PC-9 (cell line): ENCODE data around the gene HAAO. TPM values are rescaled to one million over a fixed set of nuclear protein-coding genes. Genes with fewer than 3 reads are reported as not detected.
"Not testable (repeated sequence)": the region's sequence is repeated elsewhere in the genome, so short reads cannot be mapped to it uniquely, and the experiment has no call there.

Experiments
- BruUV-seq: library from RNA; stranded (reverse); fragments of 400-500 nt; replicated peaks from 2 replicates; lab custom pipeline; 2021; lab: Mats Ljungman, UMichigan
- CTCF ChIA-PET: fragments of 300-600 bp; sonication (Branson Sonifier 250); formaldehyde crosslinking; loops from one replicate; lab custom pipeline; 2022; ENCODE audit warnings: antibody characterized with exemption; lab: Charles Lee
- POLR2A ChIA-PET: fragments of 300-600 bp; sonication (Branson Sonifier 250); formaldehyde crosslinking; loops from one replicate; lab custom pipeline; 2022; ENCODE audit warnings: antibody characterized with exemption; ENCODE audit not compliant: unreplicated experiment; lab: Charles Lee
- DNase-seq, 2 experiments: peaks; one replicate each; pipeline versions ENCODE4 v3.0.0 to v3.0.0-alpha.2; 2015 to 2022; ENCODE audit warnings: mixed read lengths in 1 of 2
- H2AFZ ChIP-seq: fragments of 200-600 bp; sonication (generic); 2 replicates; pipeline ENCODE4 v1.8.1; 2017; ENCODE audit warnings: antibody characterized with exemption
- H3F3A ChIP-seq: fragments of 200-600 bp; sonication (generic); 2 replicates; pipeline ENCODE4 v1.8.1; 2017; ENCODE audit warnings: antibody characterized with exemption, mild to moderate bottlenecking, low read depth; ENCODE audit not compliant: insufficient read depth
- H3K27ac ChIP-seq: fragments of 200-600 bp; sonication (generic); 2 replicates; pipeline ENCODE4 v1.6.1; 2016; ENCODE audit warnings: mixed run types
- H3K27me3 ChIP-seq: fragments of 200-600 bp; sonication (generic); 2 replicates; pipeline ENCODE4 v1.6.1; 2016; ENCODE audit warnings: low read depth, mixed run types; ENCODE audit not compliant: insufficient read depth
- H3K36me3 ChIP-seq: fragments of 200-600 bp; sonication (generic); 2 replicates; pipeline ENCODE4 v1.6.1; 2016; ENCODE audit warnings: low read depth, mixed run types
- H3K4me1 ChIP-seq: fragments of 200-600 bp; sonication (generic); replicated peaks from 2 replicates; pipeline ENCODE4 v1.6.1; 2016; ENCODE audit warnings: mixed run types; ENCODE audit not compliant: insufficient read depth
- H3K4me2 ChIP-seq: fragments of 200-600 bp; sonication (generic); 2 replicates; pipeline ENCODE4 v1.6.1; 2017; ENCODE audit warnings: mixed run types
- H3K4me3 ChIP-seq: fragments of 200-600 bp; sonication (generic); 2 replicates; pipeline ENCODE4 v1.6.1; 2016; ENCODE audit warnings: mixed run types
- H3K79me2 ChIP-seq: fragments of 200-600 bp; sonication (generic); 2 replicates; pipeline ENCODE4 v1.6.1; 2017; ENCODE audit warnings: low read depth, mixed run types
- H3K9me2 ChIP-seq: fragments of 200-600 bp; sonication (generic); 2 replicates; pipeline ENCODE4 v1.8.1; 2017; ENCODE audit warnings: mild to moderate bottlenecking; ENCODE audit not compliant: insufficient read depth
- H3K9me3 ChIP-seq: fragments of 200-600 bp; sonication (generic); 2 replicates; pipeline ENCODE4 v1.8.1; 2016; ENCODE audit warnings: low read depth; ENCODE audit not compliant: insufficient read depth
- H4K20me1 ChIP-seq: fragments of 200-600 bp; sonication (generic); 2 replicates; pipeline ENCODE4 v1.8.1; 2017; ENCODE audit not compliant: insufficient read depth
- EZH2 ChIP-seq: fragments of 200-600 bp; sonication (generic); IDR thresholded peaks from 2 replicates; pipeline ENCODE4 v1.8.0; 2017; ENCODE audit warnings: antibody characterized with exemption, low read depth
- intact Hi-C: fragments of 100-400 bp; cut with micrococcal nuclease; formaldehyde crosslinking; loops from one replicate; pipeline ENCODE4 v1.10.0; 2022; ENCODE audit not compliant: unreplicated experiment
- total RNA-seq: library from RNA; stranded (reverse); gene quantifications from 2 replicates; pipeline ENCODE4 v1.2.3, GENCODE V29; 2021
- TF ChIP-seq, protein P1 (sequence below): fragments of 200-600 bp; sonication (generic); conservative IDR thresholded peaks from 2 replicates; pipeline ENCODE4 v1.6.1; 2017; ENCODE audit warnings: mixed run types, antibody characterized with exemption, mild to moderate bottlenecking, moderate library complexity

The HAAO gene
- total RNA-seq, 1 experiment from 2014 or later, result not detected

DNA sequence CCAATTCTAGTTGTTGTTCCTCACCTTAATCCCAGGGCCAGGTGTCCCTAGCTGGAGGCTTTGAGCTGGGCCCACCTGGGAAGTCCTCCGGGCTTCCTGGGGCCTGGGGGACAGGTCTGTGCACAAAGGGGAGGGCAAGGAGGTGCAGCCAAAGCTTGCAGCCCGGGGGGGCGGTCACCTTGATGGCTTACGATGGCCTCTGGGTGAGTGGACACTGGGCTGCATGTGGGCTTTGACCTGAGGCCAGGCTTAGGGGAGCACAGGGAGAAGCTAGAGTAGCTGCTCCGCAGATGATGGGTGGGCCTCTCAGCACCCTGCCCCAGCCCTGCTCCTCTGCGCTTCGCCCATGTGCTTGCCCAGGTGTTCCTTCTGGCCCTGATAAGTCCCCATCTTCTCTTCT is 41.8 kb upstream of the HAAO start:
- Histone ChIP-seq H3K9me3 (no peaks in the 10 kb centered on the region), H2AFZ (no peak overlapping the region), H3K27ac (no peak overlapping the region), H3K4me2 (no peak overlapping the region), H3F3A (peaks cover 30% of the 10 kb centered on the region), H3K27me3 (no peaks in the 10 kb centered on the region), H3K79me2 (no peaks in the 10 kb centered on the region), H4K20me1 (no peaks in the 10 kb centered on the region), H3K36me3 (no peaks in the 10 kb centered on the region), H3K4me1 (peaks cover 26% of the 10 kb centered on the region), H3K9me2 (no peaks in the 10 kb centered on the region), H3K4me3 (no peak overlapping the region)
- POLR2A ChIA-PET, result no interaction called here
- intact Hi-C loops, result no loop called here
- no TSS peak for BruUV-seq
- TF ChIP-seq EZH2, result no peak
- TF ChIP-seq, protein P1, sequence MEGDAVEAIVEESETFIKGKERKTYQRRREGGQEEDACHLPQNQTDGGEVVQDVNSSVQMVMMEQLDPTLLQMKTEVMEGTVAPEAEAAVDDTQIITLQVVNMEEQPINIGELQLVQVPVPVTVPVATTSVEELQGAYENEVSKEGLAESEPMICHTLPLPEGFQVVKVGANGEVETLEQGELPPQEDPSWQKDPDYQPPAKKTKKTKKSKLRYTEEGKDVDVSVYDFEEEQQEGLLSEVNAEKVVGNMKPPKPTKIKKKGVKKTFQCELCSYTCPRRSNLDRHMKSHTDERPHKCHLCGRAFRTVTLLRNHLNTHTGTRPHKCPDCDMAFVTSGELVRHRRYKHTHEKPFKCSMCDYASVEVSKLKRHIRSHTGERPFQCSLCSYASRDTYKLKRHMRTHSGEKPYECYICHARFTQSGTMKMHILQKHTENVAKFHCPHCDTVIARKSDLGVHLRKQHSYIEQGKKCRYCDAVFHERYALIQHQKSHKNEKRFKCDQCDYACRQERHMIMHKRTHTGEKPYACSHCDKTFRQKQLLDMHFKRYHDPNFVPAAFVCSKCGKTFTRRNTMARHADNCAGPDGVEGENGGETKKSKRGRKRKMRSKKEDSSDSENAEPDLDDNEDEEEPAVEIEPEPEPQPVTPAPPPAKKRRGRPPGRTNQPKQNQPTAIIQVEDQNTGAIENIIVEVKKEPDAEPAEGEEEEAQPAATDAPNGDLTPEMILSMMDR, result no peak
- CTCF ChIA-PET, result no interaction called here
- DNase-seq, result no peak

DNA sequence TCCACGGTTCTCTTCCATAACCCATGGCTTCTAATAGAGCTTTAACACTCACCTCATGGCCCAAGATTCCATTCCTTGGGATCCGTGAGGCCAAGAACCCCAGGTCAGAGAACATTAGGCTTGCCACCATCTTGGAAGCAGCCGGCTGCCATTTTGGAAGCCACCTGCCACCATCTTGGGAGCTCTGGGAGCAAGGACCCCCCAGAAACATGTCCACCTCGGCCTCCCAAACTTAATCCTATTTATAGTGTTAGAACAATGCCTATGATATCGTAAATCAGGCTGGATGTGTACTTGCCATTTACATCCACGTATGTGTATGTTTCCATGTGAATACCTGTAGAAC is 39.9 kb upstream of the HAAO start:
- no TSS peak for BruUV-seq
- no peak overlapping the region for H3K4me2 ChIP-seq
- no peak overlapping the region for H3K27ac ChIP-seq
- no peak for TF ChIP-seq EZH2
- TF ChIP-seq, protein P1, result no peak
- no peaks in the 10 kb centered on the region for H3K36me3 ChIP-seq
- peaks cover 26% of the 10 kb centered on the region for H3K4me1 ChIP-seq
- POLR2A ChIA-PET, result no interaction called here
- CTCF ChIA-PET, result interaction anchor here (0.6 kb wide), 1 partner anchor 14 kb away, joined by 12 read pairs; no protein-coding TSS in a partner anchor
- no peak overlapping the region for H3K4me3 ChIP-seq
- H3K9me2 ChIP-seq, result no peaks in the 10 kb centered on the region
- no peaks in the 10 kb centered on the region for H3K27me3 ChIP-seq
- H4K20me1 ChIP-seq, result no peaks in the 10 kb centered on the region
- peaks cover 28% of the 10 kb centered on the region for H3F3A ChIP-seq
- intact Hi-C loops, result no loop called here
- no peak for DNase-seq
- no peak overlapping the region for H2AFZ ChIP-seq
- no peaks in the 10 kb centered on the region for H3K9me3 ChIP-seq
- no peaks in the 10 kb centered on the region for H3K79me2 ChIP-seq

DNA sequence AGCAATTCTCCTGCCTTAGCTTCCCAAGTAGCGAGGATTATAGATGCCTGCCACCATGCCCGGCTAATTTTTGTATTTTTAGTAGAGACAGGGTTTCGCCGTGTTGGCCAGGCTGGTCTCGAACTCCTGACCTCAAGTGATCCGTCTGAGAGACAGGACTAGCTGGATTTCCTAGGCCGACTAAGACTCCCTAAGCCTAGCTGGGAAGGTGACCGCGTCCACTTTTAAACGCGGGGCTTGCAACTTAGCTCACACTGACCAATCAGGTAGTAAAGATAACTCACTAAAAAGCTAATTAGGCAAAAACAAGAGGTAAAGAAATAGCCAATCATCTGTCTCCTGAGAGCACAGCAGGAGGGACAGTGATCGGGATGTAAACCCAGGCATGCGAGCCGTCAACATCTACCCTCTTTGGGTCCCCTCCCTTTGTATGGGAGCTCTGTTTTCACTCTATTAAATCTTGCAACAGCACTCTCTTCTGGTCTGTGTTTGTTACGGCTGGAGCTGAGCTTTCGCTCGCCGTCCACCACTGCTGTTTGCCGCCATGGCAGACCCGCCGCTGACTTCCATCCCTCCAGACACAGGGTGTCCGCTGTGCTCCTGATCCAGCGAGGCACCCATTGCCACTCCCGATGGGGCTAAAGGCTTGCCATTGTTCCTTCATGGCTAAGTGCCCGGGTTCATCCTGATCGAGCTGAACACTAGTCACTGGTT is 39.3 kb upstream of the HAAO start:
- POLR2A ChIA-PET, DNase-seq, intact Hi-C loops, H3K36me3 ChIP-seq, H2AFZ ChIP-seq, H3K27ac ChIP-seq, H4K20me1 ChIP-seq, H3K79me2 ChIP-seq, H3K4me3 ChIP-seq, H3K27me3 ChIP-seq, H3K4me2 ChIP-seq, BruUV-seq, H3K9me2 ChIP-seq, H3K9me3 ChIP-seq: not testable (repeated sequence)
- Histone ChIP-seq H3F3A (peaks cover 23% of the 10 kb centered on the region), H3K4me1 (peaks cover 21% of the 10 kb centered on the region)
- CTCF ChIA-PET, result interaction anchor here (0.6 to 0.7 kb wide), 2 partner anchors 14 to 116 kb away, joined by 3 to 12 read pairs; no protein-coding TSS in a partner anchor
